Neural cell (in vitro differentiated cells): ENCODE data around the gene MAP3K13.

Source experiments
- CTCF ChIP-seq: fragments of 450-650 bp; IDR thresholded peaks from 2 replicates; pipeline ENCODE4 v1.5.1; 2014; ENCODE audit warnings: antibody characterized with exemption, mild to moderate bottlenecking, moderate library complexity; ENCODE audit not compliant: poor library complexity, severe bottlenecking
- EZH2 ChIP-seq: fragments of 200-600, 300-800 bp; shearing (Covaris generic), sonication (generic); IDR thresholded peaks from 2 replicates; pipeline ENCODE4 v1.6.1; 2014; ENCODE audit warnings: antibody characterized with exemption, low read length, borderline replicate concordance, mild to moderate bottlenecking; ENCODE audit not compliant: insufficient read depth, poor library complexity, severe bottlenecking
- MXI1 ChIP-seq: fragments of 450-650 bp; conservative IDR thresholded peaks from 2 replicates; pipeline ENCODE4 v1.6.1; 2014; ENCODE audit warnings: antibody characterized with exemption, mild to moderate bottlenecking; ENCODE audit not compliant: poor library complexity, severe bottlenecking
- POLR2AphosphoS5 ChIP-seq: IDR thresholded peaks from 2 replicates; pipeline ENCODE4 v1.6.1; 2012
- SMC3 ChIP-seq: fragments of 450-650 bp; conservative IDR thresholded peaks from 2 replicates; pipeline ENCODE4 v1.6.1; 2014; ENCODE audit warnings: antibody characterized with exemption, mild to moderate bottlenecking, moderate library complexity; ENCODE audit not compliant: poor library complexity

GRCh38 chr3:185527364-185527763, 164.4 kb downstream of the MAP3K13 start:
- TF ChIP-seq CTCF (no peak), POLR2AphosphoS5 (no peak), EZH2 (no peak), SMC3 (no peak), MXI1 (no peak)
